Calu3 (cell line): ENCODE results near the gene RAB42. TPM values are rescaled to one million over a fixed set of nuclear protein-coding genes. Genes with fewer than 3 reads are reported as not detected.

Experiments used
- BruUV-seq: library from RNA; stranded (reverse); fragments of 400-500 nt; replicated peaks from 2 replicates; lab custom pipeline; 2021; lab: Mats Ljungman, UMichigan
- CTCF ChIA-PET: fragments of 300-600 bp; sonication (Branson Sonifier 250); formaldehyde crosslinking; loops from one replicate; lab custom pipeline; 2022; ENCODE audit warnings: antibody characterized with exemption; lab: Charles Lee
- DNase-seq: peaks from one replicate; pipeline ENCODE4 v3.0.0; 2022
- H3K27ac Mint-ChIP-seq: one replicate; pipeline ENCODE4 v1.8.0; 2022; ENCODE audit warnings: mixed read lengths; ENCODE audit not compliant: unreplicated experiment
- H3K27me3 Mint-ChIP-seq: one replicate; pipeline ENCODE4 v1.8.0; 2022; ENCODE audit warnings: mixed read lengths; ENCODE audit not compliant: unreplicated experiment
- H3K36me3 Mint-ChIP-seq: one replicate; pipeline ENCODE4 v1.8.0; 2022; ENCODE audit warnings: mild to moderate bottlenecking, moderate library complexity, mixed read lengths; ENCODE audit not compliant: insufficient read depth, unreplicated experiment
- H3K4me1 Mint-ChIP-seq: one replicate; pipeline ENCODE4 v1.8.0; 2022; ENCODE audit warnings: mild to moderate bottlenecking, low read depth, mixed read lengths; ENCODE audit not compliant: unreplicated experiment
- H3K4me3 Mint-ChIP-seq: one replicate; pipeline ENCODE4 v1.8.0; 2022; ENCODE audit warnings: mild to moderate bottlenecking, low read depth, moderate library complexity, mixed read lengths; ENCODE audit not compliant: unreplicated experiment
- H3K9me3 Mint-ChIP-seq: one replicate; pipeline ENCODE4 v1.8.0; 2022; ENCODE audit warnings: low read depth, mixed read lengths; ENCODE audit not compliant: unreplicated experiment
- intact Hi-C: fragments of 100-400 bp; cut with micrococcal nuclease; formaldehyde crosslinking; loops from one replicate; pipeline ENCODE4 v1.10.0; 2022; ENCODE audit not compliant: unreplicated experiment
- total RNA-seq: library from RNA; stranded (reverse); gene quantifications from 2 replicates; pipeline ENCODE4 v1.2.3, GENCODE V29; 2022
- TF ChIP-seq, protein P1 (sequence below): fragments of 200-600 bp; IDR thresholded peaks from one replicate; pipeline ENCODE4 v1.8.0; 2022; ENCODE audit warnings: antibody characterized with exemption; ENCODE audit not compliant: unreplicated experiment

RAB42 gene
- total RNA-seq, 1 experiment from 2014 or later: 1.1 TPM

DNA sequence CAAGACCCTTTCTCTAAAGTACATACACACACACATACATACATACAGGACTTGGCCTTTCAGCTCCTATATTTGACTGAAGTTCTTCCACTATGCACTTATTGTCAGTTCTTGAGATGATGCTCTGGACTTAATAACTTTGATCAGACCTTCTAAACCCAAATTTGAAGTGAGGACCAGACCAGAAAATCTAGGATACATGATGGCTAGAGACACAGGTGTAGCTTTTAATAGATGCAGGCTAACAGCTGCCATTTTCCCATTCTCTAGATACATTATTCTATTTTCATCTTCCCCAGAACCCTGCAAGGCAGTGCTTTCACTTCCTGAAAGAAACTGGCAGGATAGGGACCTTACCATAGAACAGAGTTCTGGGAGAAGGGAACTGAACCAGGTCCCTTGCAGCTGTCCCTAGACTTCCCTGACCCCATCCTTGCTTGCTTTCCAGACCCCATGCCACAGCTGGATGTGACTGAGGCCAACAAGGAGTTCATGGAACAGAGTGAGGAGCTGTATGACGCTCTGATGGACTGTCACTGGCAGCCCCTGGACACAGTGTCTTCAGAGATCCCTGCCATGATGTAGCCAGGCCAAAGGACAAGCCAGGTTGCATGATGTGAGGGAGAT is 14.9 kb upstream of the RAB42 start:
- peak overlapping the region; percentile 44 for H3K27ac Mint-ChIP-seq
- no peak overlapping the region for H3K4me3 Mint-ChIP-seq
- peaks cover 24% of the 10 kb centered on the region for H3K4me1 Mint-ChIP-seq
- H3K27me3 Mint-ChIP-seq: no peaks in the 10 kb centered on the region
- no TSS peak for BruUV-seq
- TF ChIP-seq, protein P1, sequence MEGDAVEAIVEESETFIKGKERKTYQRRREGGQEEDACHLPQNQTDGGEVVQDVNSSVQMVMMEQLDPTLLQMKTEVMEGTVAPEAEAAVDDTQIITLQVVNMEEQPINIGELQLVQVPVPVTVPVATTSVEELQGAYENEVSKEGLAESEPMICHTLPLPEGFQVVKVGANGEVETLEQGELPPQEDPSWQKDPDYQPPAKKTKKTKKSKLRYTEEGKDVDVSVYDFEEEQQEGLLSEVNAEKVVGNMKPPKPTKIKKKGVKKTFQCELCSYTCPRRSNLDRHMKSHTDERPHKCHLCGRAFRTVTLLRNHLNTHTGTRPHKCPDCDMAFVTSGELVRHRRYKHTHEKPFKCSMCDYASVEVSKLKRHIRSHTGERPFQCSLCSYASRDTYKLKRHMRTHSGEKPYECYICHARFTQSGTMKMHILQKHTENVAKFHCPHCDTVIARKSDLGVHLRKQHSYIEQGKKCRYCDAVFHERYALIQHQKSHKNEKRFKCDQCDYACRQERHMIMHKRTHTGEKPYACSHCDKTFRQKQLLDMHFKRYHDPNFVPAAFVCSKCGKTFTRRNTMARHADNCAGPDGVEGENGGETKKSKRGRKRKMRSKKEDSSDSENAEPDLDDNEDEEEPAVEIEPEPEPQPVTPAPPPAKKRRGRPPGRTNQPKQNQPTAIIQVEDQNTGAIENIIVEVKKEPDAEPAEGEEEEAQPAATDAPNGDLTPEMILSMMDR: no peak
- no peaks in the 10 kb centered on the region for H3K9me3 Mint-ChIP-seq
- no peak for DNase-seq
- intact Hi-C loops: no loop called here
- CTCF ChIA-PET: interaction anchor here (0.5 kb wide), 1 partner anchor 108 kb away, joined by 3 read pairs; no protein-coding TSS in a partner anchor
- H3K36me3 Mint-ChIP-seq: peaks cover 85% of the 10 kb centered on the region

DNA sequence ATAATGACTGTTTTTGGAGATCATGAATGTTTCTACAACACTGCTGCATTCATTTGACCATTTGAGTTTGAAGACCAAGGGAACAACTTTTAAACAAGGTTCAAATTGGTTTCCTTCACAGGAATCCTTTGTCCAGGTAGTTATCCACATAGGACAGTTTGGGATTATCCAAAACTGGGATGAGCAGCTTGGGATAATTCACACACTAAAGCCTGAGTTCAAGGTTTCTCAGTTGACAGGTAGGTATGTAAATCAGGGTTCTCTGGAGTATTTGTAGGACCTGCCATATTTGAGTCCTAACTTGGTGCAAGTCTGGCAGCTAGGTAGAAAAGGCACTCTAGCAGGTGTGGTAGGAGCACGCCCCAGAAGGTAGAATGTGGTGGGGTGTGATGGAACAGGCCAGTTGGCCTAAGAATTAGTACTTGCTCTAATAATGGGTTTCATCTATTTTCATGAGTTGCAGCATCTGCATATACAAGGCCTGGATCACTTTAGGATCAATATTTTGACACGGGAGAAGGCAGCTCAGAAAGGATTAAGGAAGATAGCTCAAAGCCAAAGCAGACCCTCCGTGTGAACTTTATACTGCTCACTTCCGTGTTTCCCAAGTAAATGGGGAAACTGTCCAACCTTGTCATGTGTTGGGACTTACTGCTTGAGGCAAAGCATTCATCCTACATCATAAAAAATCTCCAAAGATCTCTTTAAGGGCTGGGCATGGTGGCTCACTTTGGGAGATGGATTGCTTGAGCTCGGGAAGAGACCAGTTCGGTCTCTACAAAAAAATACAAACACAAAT is 14.1 kb upstream of the RAB42 start:
- Mint-ChIP-seq H3K27me3 (no peaks in the 10 kb centered on the region), H3K4me1 (peaks cover 27% of the 10 kb centered on the region), H3K36me3 (peaks cover 93% of the 10 kb centered on the region), H3K4me3 (no peak overlapping the region), H3K27ac (peak overlapping the region; percentile 73), H3K9me3 (no peaks in the 10 kb centered on the region)
- DNase-seq: no peak
- intact Hi-C loops: no loop called here
- BruUV-seq: no TSS peak
- CTCF ChIA-PET: no interaction called here
- TF ChIP-seq, protein P1: no peak

DNA sequence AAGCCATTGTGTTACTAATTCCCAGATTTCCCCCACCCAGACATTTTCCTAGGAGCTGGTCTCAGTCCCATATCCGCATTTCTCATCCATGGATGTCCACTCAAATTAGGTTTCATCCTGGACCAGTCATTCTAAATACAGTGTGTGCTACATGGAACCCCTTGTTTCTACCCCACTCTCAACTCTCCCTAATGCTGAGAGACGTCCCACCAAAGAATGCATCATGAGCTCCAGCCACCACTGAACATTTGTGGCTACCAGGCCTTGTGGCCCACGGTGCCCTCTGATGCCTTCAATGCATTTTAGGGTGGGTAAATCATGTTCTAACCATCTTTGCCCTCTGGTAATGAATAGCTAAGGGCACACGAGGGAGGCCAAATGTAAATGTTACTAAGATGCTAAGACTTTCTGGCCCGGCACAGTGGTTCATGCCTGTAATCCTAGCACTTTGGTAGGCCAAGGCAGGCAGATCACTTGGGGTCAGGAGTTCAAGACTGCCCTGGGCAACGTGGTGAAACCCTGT is 13.3 kb upstream of the RAB42 start:
- Mint-ChIP-seq H3K4me1 (peaks cover 32% of the 10 kb centered on the region), H3K36me3 (peaks cover 92% of the 10 kb centered on the region), H3K27me3 (no peaks in the 10 kb centered on the region), H3K27ac (peak overlapping the region; percentile 73), H3K4me3 (peak overlapping the region; percentile 95), H3K9me3 (no peaks in the 10 kb centered on the region)
- TF ChIP-seq, protein P1: no peak
- DNase-seq: no peak
- intact Hi-C loops: no loop called here
- BruUV-seq: no TSS peak
- CTCF ChIA-PET: interaction anchor here (1.1 to 3.5 kb wide), 2 partner anchors 24 to 63 kb away, joined by 3 to 21 read pairs; no protein-coding TSS in a partner anchor

DNA sequence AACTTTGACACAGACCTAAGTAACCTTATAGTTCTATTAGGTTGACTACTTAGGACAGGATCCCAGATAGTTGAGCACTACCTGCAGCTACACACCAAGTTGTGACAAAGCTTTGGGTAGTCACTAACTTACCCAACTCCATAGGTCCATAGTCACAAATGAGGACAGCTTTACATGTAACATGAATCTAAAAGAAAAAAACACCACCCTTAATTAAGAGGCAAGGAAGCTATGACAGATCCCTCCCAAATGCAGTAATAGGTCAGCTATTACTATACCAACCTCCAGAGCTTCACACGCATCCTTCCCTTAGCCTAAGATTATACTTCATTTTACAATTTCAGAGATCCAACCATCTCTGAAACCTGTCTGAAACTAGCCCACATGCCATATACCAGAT is 12.7 kb upstream of the RAB42 start:
- Mint-ChIP-seq H3K4me3 (peak overlapping the region; percentile 95), H3K4me1 (peaks cover 32% of the 10 kb centered on the region), H3K9me3 (no peaks in the 10 kb centered on the region), H3K36me3 (peaks cover 85% of the 10 kb centered on the region), H3K27me3 (no peaks in the 10 kb centered on the region), H3K27ac (peak overlapping the region; percentile 93)
- DNase-seq: no peak
- CTCF ChIA-PET: interaction anchor here (1.1 to 3.5 kb wide), 2 partner anchors 23 to 62 kb away, joined by 3 to 21 read pairs; no protein-coding TSS in a partner anchor
- no TSS peak for BruUV-seq
- intact Hi-C loops: no loop called here
- TF ChIP-seq, protein P1: no peak
